ENCODE data around the gene COBL. TPM values are rescaled to one million over a fixed set of nuclear protein-coding genes. Genes with fewer than 3 reads are reported as not detected.
A peak's percentile ranks its signal among the peaks of the same experiment; 100 is the strongest.

Gene COBL
- total RNA-seq, 1 experiment from 2014 or later = 52.3 TPM

DNA sequence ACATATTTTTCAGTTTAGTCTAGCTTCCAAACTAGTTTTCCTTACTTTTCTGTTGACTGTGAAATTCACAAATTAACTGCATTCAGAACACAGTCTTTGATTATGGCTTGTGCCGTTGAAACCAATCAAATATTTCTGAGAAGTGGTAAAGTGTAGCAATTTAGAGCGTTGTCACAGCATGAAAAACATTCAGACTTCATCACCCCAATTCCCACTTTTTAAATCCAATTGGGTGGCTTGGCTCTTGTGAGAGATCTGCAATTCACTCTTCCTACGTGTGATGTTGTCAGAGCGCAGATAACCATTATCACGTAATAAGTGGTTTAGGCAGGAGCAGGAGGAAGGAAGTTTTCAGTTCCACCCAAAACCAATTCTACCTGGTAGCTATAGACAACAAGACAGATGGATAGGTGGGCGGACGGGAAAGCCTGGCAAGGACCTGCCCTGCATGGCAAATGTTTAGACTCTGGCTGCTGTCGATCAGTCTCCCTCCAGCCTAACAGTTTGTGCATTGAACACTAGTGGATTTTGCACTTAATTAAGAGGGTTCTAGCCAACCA lies 8.9 kb downstream of the COBL start:
- no peaks in the 10 kb centered on the region for H3K27me3 Mint-ChIP-seq (ENCODE audit: low read depth)
- Histone ChIP-seq H2BK15ac (ENCODE audit: low read depth, low read length) (no peak overlapping the region), H3K23ac (ENCODE audit: insufficient read length, low read depth, low read length) (no peak overlapping the region), H2AFZ (ENCODE audit: low read length) (no peak overlapping the region), H4K91ac (ENCODE audit: insufficient read length, low read depth, low read length) (no peak overlapping the region), H3K4me2 (ENCODE audit: insufficient read depth, insufficient read length, low read length) (no peak overlapping the region), H3K79me1 (ENCODE audit: insufficient read depth, low read depth, low read length, poor library complexity, severe bottlenecking) (no peaks in the 10 kb centered on the region), H3K23me2 (ENCODE audit: insufficient read length, low read depth, low read length, poor library complexity, severe bottlenecking) (no peaks in the 10 kb centered on the region), H2BK12ac (ENCODE audit: insufficient read length, low read depth, low read length) (no peak overlapping the region), H3K27ac (ENCODE audit: insufficient read length, low read depth, low read length) (no peak overlapping the region), H4K5ac (ENCODE audit: insufficient read length, low read depth, low read length) (no peak overlapping the region), H4K8ac (replicated peaks; ENCODE audit: insufficient read length, low read depth, low read length) (no peak overlapping the region), H3K18ac (ENCODE audit: insufficient read length, low read depth, low read length) (no peak overlapping the region), H3K9me3 (ENCODE audit: control insufficient read depth, low read depth, low read length) (no peaks in the 10 kb centered on the region), H2BK120ac (ENCODE audit: low read depth, low read length, poor library complexity, severe bottlenecking) (no peak overlapping the region), H3K79me2 (ENCODE audit: insufficient read depth, low read length) (peaks cover 1% of the 10 kb centered on the region; the same call in 1 of the 2 replicates), H3K27me3 (ENCODE audit: insufficient read depth, low read length) (no peaks in the 10 kb centered on the region), H2BK20ac (ENCODE audit: low read depth, low read length, poor library complexity, severe bottlenecking) (no peak overlapping the region), H4K20me1 (ENCODE audit: control insufficient read depth, insufficient read depth, insufficient read length) (no peaks in the 10 kb centered on the region), H3K14ac (ENCODE audit: insufficient read depth, low read length) (no peak overlapping the region), H2AK5ac (ENCODE audit: insufficient read length, low read length) (no peak overlapping the region), H3K56ac (ENCODE audit: insufficient read length, low read depth, low read length) (no peak overlapping the region), H3T11ph (ENCODE audit: low read length) (no peak overlapping the region), H3K9ac (ENCODE audit: extremely low read depth, insufficient read length, low read length) (no peak overlapping the region), H3K4ac (ENCODE audit: low read depth, low read length) (no peak overlapping the region), H2BK5ac (ENCODE audit: insufficient read length, low read length) (no peak overlapping the region), H3K4me1 (ENCODE audit: insufficient read depth, low read length) (peaks cover 5% of the 10 kb centered on the region; the same call in 1 of the 2 replicates)
- peaks cover 73 to 84% of the 10 kb centered on the region in 2 experiments for H3K4me1 Mint-ChIP-seq
- TF ChIP-seq, protein P1, sequence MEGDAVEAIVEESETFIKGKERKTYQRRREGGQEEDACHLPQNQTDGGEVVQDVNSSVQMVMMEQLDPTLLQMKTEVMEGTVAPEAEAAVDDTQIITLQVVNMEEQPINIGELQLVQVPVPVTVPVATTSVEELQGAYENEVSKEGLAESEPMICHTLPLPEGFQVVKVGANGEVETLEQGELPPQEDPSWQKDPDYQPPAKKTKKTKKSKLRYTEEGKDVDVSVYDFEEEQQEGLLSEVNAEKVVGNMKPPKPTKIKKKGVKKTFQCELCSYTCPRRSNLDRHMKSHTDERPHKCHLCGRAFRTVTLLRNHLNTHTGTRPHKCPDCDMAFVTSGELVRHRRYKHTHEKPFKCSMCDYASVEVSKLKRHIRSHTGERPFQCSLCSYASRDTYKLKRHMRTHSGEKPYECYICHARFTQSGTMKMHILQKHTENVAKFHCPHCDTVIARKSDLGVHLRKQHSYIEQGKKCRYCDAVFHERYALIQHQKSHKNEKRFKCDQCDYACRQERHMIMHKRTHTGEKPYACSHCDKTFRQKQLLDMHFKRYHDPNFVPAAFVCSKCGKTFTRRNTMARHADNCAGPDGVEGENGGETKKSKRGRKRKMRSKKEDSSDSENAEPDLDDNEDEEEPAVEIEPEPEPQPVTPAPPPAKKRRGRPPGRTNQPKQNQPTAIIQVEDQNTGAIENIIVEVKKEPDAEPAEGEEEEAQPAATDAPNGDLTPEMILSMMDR (conservative IDR thresholded peaks at IDR 0.05) = no peak
- H3K36me3 Mint-ChIP-seq (ENCODE audit: insufficient read depth in 1 of 3, low read depth in 3 of 3) = no peaks in the 10 kb centered on the region; a peak in 1 of 7 replicates
- DNase-seq = no peak
- H3K4me3 Mint-ChIP-seq = no peak overlapping the region
- WGBS (ENCODE audit: extremely low coverage, insufficient read length, low lambda C conversion rate) = no CpG with 5 or more reads among the region's 8 CpGs
- peak overlapping the region in 1 of 3 experiments; percentile 70; a peak in 2 of 7 replicates for H3K27ac Mint-ChIP-seq
- H3K9me3 Mint-ChIP-seq = no peaks in the 10 kb centered on the region

Data from H9 (cell line).